ENCODE measurements around the gene PITPNC1.

DNA sequence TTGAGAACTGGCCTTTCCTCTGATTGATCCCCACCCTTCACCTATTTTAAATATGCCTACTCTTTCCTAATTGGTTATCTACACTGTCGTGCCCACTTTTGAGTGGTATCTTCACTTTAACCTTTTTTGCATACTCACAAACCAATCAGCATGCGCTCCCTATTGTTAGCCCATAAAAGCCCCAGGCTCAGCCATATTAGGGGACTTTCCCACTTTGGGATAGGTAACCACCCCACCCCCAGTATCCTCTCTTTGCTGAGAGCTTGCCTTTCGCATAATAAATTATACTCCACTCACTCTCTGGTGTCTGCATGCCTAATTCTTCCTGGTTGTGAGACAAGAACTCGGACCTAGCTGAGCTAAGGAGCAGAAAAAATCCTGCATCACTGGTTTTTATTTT lies 281.2 kb downstream of the PITPNC1 start:
- TF ChIP-seq POLR2AphosphoS5 (IDR thresholded peaks at IDR 0.05; ENCODE audit: low read depth, low read length): no peak
- TF ChIP-seq, protein P1, sequence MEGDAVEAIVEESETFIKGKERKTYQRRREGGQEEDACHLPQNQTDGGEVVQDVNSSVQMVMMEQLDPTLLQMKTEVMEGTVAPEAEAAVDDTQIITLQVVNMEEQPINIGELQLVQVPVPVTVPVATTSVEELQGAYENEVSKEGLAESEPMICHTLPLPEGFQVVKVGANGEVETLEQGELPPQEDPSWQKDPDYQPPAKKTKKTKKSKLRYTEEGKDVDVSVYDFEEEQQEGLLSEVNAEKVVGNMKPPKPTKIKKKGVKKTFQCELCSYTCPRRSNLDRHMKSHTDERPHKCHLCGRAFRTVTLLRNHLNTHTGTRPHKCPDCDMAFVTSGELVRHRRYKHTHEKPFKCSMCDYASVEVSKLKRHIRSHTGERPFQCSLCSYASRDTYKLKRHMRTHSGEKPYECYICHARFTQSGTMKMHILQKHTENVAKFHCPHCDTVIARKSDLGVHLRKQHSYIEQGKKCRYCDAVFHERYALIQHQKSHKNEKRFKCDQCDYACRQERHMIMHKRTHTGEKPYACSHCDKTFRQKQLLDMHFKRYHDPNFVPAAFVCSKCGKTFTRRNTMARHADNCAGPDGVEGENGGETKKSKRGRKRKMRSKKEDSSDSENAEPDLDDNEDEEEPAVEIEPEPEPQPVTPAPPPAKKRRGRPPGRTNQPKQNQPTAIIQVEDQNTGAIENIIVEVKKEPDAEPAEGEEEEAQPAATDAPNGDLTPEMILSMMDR (IDR thresholded peaks at IDR 0.05): no peak
- TF ChIP-seq, protein P2, sequence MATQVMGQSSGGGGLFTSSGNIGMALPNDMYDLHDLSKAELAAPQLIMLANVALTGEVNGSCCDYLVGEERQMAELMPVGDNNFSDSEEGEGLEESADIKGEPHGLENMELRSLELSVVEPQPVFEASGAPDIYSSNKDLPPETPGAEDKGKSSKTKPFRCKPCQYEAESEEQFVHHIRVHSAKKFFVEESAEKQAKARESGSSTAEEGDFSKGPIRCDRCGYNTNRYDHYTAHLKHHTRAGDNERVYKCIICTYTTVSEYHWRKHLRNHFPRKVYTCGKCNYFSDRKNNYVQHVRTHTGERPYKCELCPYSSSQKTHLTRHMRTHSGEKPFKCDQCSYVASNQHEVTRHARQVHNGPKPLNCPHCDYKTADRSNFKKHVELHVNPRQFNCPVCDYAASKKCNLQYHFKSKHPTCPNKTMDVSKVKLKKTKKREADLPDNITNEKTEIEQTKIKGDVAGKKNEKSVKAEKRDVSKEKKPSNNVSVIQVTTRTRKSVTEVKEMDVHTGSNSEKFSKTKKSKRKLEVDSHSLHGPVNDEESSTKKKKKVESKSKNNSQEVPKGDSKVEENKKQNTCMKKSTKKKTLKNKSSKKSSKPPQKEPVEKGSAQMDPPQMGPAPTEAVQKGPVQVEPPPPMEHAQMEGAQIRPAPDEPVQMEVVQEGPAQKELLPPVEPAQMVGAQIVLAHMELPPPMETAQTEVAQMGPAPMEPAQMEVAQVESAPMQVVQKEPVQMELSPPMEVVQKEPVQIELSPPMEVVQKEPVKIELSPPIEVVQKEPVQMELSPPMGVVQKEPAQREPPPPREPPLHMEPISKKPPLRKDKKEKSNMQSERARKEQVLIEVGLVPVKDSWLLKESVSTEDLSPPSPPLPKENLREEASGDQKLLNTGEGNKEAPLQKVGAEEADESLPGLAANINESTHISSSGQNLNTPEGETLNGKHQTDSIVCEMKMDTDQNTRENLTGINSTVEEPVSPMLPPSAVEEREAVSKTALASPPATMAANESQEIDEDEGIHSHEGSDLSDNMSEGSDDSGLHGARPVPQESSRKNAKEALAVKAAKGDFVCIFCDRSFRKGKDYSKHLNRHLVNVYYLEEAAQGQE (IDR thresholded peaks at IDR 0.05; ENCODE audit: insufficient read depth in 1 of 2, low read depth in 2 of 2, low read length in 1 of 2): no peak
- TF ChIP-seq SIN3A (IDR thresholded peaks at IDR 0.05; ENCODE audit: borderline replicate concordance, insufficient read depth, low read depth, low read length): no peak
- no peak for TF ChIP-seq TCF7L2 (IDR thresholded peaks at IDR 0.05; ENCODE audit: low read depth, low read length)

Measured in Panc1 (cell line).